H9 (cell line): ENCODE measurements around the gene ACAA2. TPM values are rescaled to one million over a fixed set of nuclear protein-coding genes. Genes with fewer than 3 reads are reported as not detected.

Experiments
- DNase-seq: peaks from one replicate; pipeline ENCODE4 v3.0.0-alpha.2; 2017
- H2AFZ ChIP-seq: one replicate; pipeline ENCODE4 v1.6.1; 2013; ENCODE audit warnings: mild to moderate bottlenecking, low read length, control low read depth, moderate library complexity
- H2AK5ac ChIP-seq: 2 replicates; pipeline ENCODE4 v1.6.1; 2013; ENCODE audit warnings: low read length, control low read depth, mixed read lengths; ENCODE audit not compliant: insufficient read length
- H2BK120ac ChIP-seq: one replicate; pipeline ENCODE4 v1.6.1; 2013; ENCODE audit warnings: low read depth, mild to moderate bottlenecking, low read length, control low read depth, inconsistent platforms; ENCODE audit not compliant: poor library complexity, severe bottlenecking
- H2BK12ac ChIP-seq: 2 replicates; pipeline ENCODE4 v1.6.1; 2013; ENCODE audit warnings: low read length, control low read depth, mixed read lengths, low read depth; ENCODE audit not compliant: insufficient read length
- H2BK15ac ChIP-seq: 2 replicates; pipeline ENCODE4 v1.6.1; 2013; ENCODE audit warnings: low read depth, low read length, control low read depth
- H2BK20ac ChIP-seq: one replicate; pipeline ENCODE4 v1.6.1; 2013; ENCODE audit warnings: low read depth, mild to moderate bottlenecking, low read length, control low read depth, inconsistent platforms; ENCODE audit not compliant: poor library complexity, severe bottlenecking
- H2BK5ac ChIP-seq: 2 replicates; pipeline ENCODE4 v1.6.1; 2013; ENCODE audit warnings: low read length, control low read depth, mixed read lengths; ENCODE audit not compliant: insufficient read length
- H3K14ac ChIP-seq: 2 replicates; pipeline ENCODE4 v1.6.1; 2013; ENCODE audit warnings: low read length, control low read depth; ENCODE audit not compliant: insufficient read depth
- H3K18ac ChIP-seq: 2 replicates; pipeline ENCODE4 v1.6.1; 2013; ENCODE audit warnings: low read depth, mild to moderate bottlenecking, mixed read lengths, low read length, control low read depth; ENCODE audit not compliant: insufficient read length
- H3K23ac ChIP-seq: 2 replicates; pipeline ENCODE4 v1.6.1; 2013; ENCODE audit warnings: low read length, control low read depth, mixed read lengths, low read depth; ENCODE audit not compliant: insufficient read length
- H3K23me2 ChIP-seq: 2 replicates; pipeline ENCODE4 v1.6.1; 2013; ENCODE audit warnings: low read depth, mild to moderate bottlenecking, mixed read lengths, low read length, control low read depth; ENCODE audit not compliant: insufficient read length, poor library complexity, severe bottlenecking
- H3K27ac ChIP-seq: 2 replicates; pipeline ENCODE4 v1.5.1; 2013; ENCODE audit warnings: low read length, control low read depth, mixed read lengths, low read depth; ENCODE audit not compliant: insufficient read length
- H3K27me3 ChIP-seq: 2 replicates; pipeline ENCODE4 v1.6.1; 2013; ENCODE audit warnings: low read length, control low read depth, inconsistent platforms; ENCODE audit not compliant: insufficient read depth
- H3K4ac ChIP-seq: 2 replicates; pipeline ENCODE4 v1.6.1; 2013; ENCODE audit warnings: low read depth, mild to moderate bottlenecking, control low read depth, inconsistent platforms, low read length, moderate library complexity
- H3K4me1 ChIP-seq: 2 replicates; pipeline ENCODE4 v1.6.1; 2013; ENCODE audit warnings: low read length, control low read depth, inconsistent platforms; ENCODE audit not compliant: insufficient read depth
- H3K4me2 ChIP-seq: 2 replicates; pipeline ENCODE4 v1.6.1; 2013; ENCODE audit warnings: low read length, control low read depth, mixed read lengths; ENCODE audit not compliant: insufficient read length, insufficient read depth
- H3K56ac ChIP-seq: 2 replicates; pipeline ENCODE4 v1.6.1; 2013; ENCODE audit warnings: low read depth, mild to moderate bottlenecking, mixed read lengths, low read length, control low read depth; ENCODE audit not compliant: insufficient read length
- H3K79me1 ChIP-seq: 2 replicates; pipeline ENCODE4 v1.6.1; 2013; ENCODE audit warnings: low read depth, mild to moderate bottlenecking, moderate library complexity, low read length, control low read depth, inconsistent platforms; ENCODE audit not compliant: insufficient read depth, poor library complexity, severe bottlenecking
- H3K79me2 ChIP-seq: 2 replicates; pipeline ENCODE4 v1.6.1; 2013; ENCODE audit warnings: low read length, control low read depth, inconsistent platforms; ENCODE audit not compliant: insufficient read depth
- H3K9ac ChIP-seq: 2 replicates; pipeline ENCODE4 v1.6.1; 2013; ENCODE audit warnings: low read length, control low read depth, mixed read lengths; ENCODE audit not compliant: insufficient read length; ENCODE audit errors: extremely low read depth
- H3K9me3 ChIP-seq: one replicate; pipeline ENCODE4 v1.6.1; 2013; ENCODE audit warnings: low read depth, low read length, inconsistent platforms; ENCODE audit not compliant: control insufficient read depth
- H3T11ph ChIP-seq: one replicate; pipeline ENCODE4 v1.6.1; 2013; ENCODE audit warnings: mild to moderate bottlenecking, low read length, control low read depth, inconsistent platforms
- H4K20me1 ChIP-seq: one replicate; pipeline ENCODE4 v1.6.1; 2013; ENCODE audit not compliant: control insufficient read depth, insufficient read length, insufficient read depth
- H4K5ac ChIP-seq: 2 replicates; pipeline ENCODE4 v1.6.1; 2013; ENCODE audit warnings: low read depth, mild to moderate bottlenecking, mixed read lengths, low read length, control low read depth; ENCODE audit not compliant: insufficient read length
- H4K8ac ChIP-seq: replicated peaks from 2 replicates; pipeline ENCODE4 v1.6.1; 2013; ENCODE audit warnings: low read length, control low read depth, mixed read lengths, low read depth; ENCODE audit not compliant: insufficient read length
- H4K91ac ChIP-seq: 2 replicates; pipeline ENCODE4 v1.6.1; 2013; ENCODE audit warnings: low read depth, mild to moderate bottlenecking, moderate library complexity, mixed read lengths, low read length, control low read depth; ENCODE audit not compliant: insufficient read length
- H3K27ac Mint-ChIP-seq, 3 experiments: 2 replicates in 2 of 3; 3 replicates in 1 of 3; pipeline ENCODE4 v1.8.0; 2020 to 2021; ENCODE audit warnings: mixed read lengths in 3 of 3, mild to moderate bottlenecking in 1 of 3, moderate library complexity in 1 of 3
- H3K27me3 Mint-ChIP-seq: 2 replicates; pipeline ENCODE4 v1.8.0; 2021; ENCODE audit warnings: low read depth, mild to moderate bottlenecking, moderate library complexity, mixed read lengths
- H3K36me3 Mint-ChIP-seq, 3 experiments: 2 replicates in 2 of 3; 3 replicates in 1 of 3; pipeline ENCODE4 v1.8.0; 2020 to 2021; ENCODE audit warnings: low read depth in 3 of 3, mixed read lengths in 3 of 3; ENCODE audit not compliant: insufficient read depth in 1 of 3
- H3K4me1 Mint-ChIP-seq, 2 experiments: 2 replicates each; pipeline ENCODE4 v1.8.0; 2020; ENCODE audit warnings: mixed read lengths in 2 of 2
- H3K4me3 Mint-ChIP-seq, 2 experiments: 2 replicates in 1 of 2; 3 replicates in 1 of 2; pipeline ENCODE4 v1.8.0; 2020 to 2021; ENCODE audit warnings: mild to moderate bottlenecking in 2 of 2, mixed read lengths in 2 of 2, moderate library complexity in 1 of 2
- H3K9me3 Mint-ChIP-seq, 2 experiments: 2 replicates in 1 of 2; 3 replicates in 1 of 2; pipeline ENCODE4 v1.8.0; 2020; ENCODE audit warnings: mild to moderate bottlenecking in 2 of 2, mixed read lengths in 2 of 2, moderate library complexity in 1 of 2
- CTCF ChIP-seq: fragments of 200-600 bp; sonication (generic); conservative IDR thresholded peaks from 3 replicates; pipeline ENCODE4 v1.8.0; 2021; ENCODE audit warnings: antibody characterized with exemption, mild to moderate bottlenecking
- WGBS: extraction: QIAGEN DNeasy Blood & Tissue Kit; methylation state at CpG from one replicate; pipeline ENCODE4 v1.1.7; 2013; ENCODE audit warnings: missing lambda C conversion rate, low lambda C conversion rate, mixed read lengths; ENCODE audit not compliant: insufficient read length; ENCODE audit errors: extremely low coverage; 5-methylcytosine and 5-hydroxymethylcytosine counted together
- total RNA-seq: library from RNA; stranded (reverse); gene quantifications from 2 replicates; pipeline ENCODE4 v1.2.1, GENCODE V29; 2021

ACAA2 gene
- total RNA-seq, 1 experiment from 2014 or later = 115 TPM

- Histone ChIP-seq H2BK12ac (no peak overlapping the region), H3T11ph (no peak overlapping the region), H3K79me1 (no peaks in the 10 kb centered on the region), H4K20me1 (no peaks in the 10 kb centered on the region), H3K9ac (no peak overlapping the region), H2AFZ (no peak overlapping the region), H3K4ac (no peak overlapping the region), H3K27ac (no peak overlapping the region), H2BK5ac (no peak overlapping the region), H3K79me2 (no peaks in the 10 kb centered on the region), H3K18ac (no peak overlapping the region), H4K5ac (no peak overlapping the region), H4K8ac (no peak overlapping the region), H3K56ac (no peak overlapping the region), H3K27me3 (no peaks in the 10 kb centered on the region; the same call in 1 of the 2 replicates), H2BK15ac (no peak overlapping the region), H3K14ac (no peak overlapping the region), H3K23me2 (no peaks in the 10 kb centered on the region), H2AK5ac (no peak overlapping the region), H4K91ac (no peak overlapping the region), H2BK20ac (no peak overlapping the region), H3K4me2 (no peak overlapping the region), H3K4me1 (no peaks in the 10 kb centered on the region), H3K9me3 (peaks cover 14% of the 10 kb centered on the region), H2BK120ac (no peak overlapping the region), H3K23ac (no peak overlapping the region)
- no CpG with 5 or more reads among the region's 1 CpG for WGBS
- no peak overlapping the region for H3K27ac Mint-ChIP-seq
- peaks cover 35 to 48% of the 10 kb centered on the region in 2 experiments for H3K9me3 Mint-ChIP-seq
- H3K27me3 Mint-ChIP-seq = peaks cover 3% of the 10 kb centered on the region; the same call in 1 of the 2 replicates
- DNase-seq = no peak
- H3K4me3 Mint-ChIP-seq = no peak overlapping the region
- peaks cover 26 to 57% (median 45%) of the 10 kb centered on the region in 3 experiments for H3K36me3 Mint-ChIP-seq
- H3K4me1 Mint-ChIP-seq = no peaks in the 10 kb centered on the region
- TF ChIP-seq CTCF = no peak
Measured at GRCh38 chr18:49827996-49828395, 14.7 kb upstream of the ACAA2 start.
